ENCODE results near the gene ZDHHC21. TPM values are rescaled to one million over a fixed set of nuclear protein-coding genes. Genes with fewer than 3 reads are reported as not detected.
"Not testable (repeated sequence)": the region's sequence is repeated elsewhere in the genome, so short reads cannot be mapped to it uniquely, and the experiment has no call there.

ZDHHC21 gene
- total RNA-seq, 2 donors from 2014 or later, result 6.5 to 7.0 TPM

DNA sequence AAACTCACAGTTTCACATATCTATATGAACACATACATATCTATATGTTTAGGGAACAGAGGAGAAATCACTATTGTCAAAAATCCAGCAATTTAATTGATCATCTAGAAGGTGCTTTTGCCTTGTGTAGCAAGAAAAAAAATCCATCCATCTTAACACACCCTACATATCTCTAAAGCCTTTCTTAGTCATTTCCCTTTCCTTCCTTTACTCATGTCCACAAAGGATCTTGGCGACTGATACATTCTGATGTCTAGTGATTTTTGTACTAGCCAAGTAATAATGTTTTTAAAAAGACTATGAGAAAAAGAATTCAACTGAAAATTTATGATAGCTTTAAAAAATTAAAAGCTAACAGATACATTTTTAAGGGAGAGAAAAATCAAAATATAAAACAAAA lies 22.5 kb downstream of the ZDHHC21 start:
- ATAC-seq (no peak), DNase-seq (no peak)
- Mint-ChIP-seq H3K27me3 (no peaks in the 10 kb centered on the region), H3K36me3 (ENCODE audit: low read depth) (peaks cover 3% of the 10 kb centered on the region), H3K27ac (no peak overlapping the region), H3K4me3 (no peak overlapping the region), H3K4me1 (peaks cover 6% of the 10 kb centered on the region)
- no peaks in the 10 kb centered on the region for H3K9me3 ChIP-seq (ENCODE audit: control insufficient read depth, low read length, poor library complexity, severe bottlenecking)

DNA sequence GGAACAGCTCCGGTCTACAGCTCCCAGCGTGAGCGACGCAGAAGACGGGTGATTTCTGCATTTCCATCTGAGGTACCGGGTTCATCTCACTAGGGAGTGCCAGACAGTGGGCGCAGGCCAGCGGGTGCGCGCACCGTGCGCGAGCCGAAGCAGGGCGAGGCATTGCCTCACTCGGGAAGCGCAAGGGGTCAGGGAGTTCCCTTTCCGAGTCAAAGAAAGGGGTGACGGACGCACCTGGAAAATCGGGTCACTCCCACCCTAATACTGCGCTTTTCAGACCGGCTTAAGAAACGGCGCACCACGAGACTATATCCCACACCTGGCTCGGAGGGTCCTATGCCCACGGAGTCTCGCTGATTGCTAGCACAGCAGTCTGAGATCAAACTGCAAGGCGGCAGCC lies 29.2 kb downstream of the ZDHHC21 start:
- DNase-seq; H3K9me3 ChIP-seq (ENCODE audit: control insufficient read depth, low read length, poor library complexity, severe bottlenecking); H3K36me3 Mint-ChIP-seq (ENCODE audit: low read depth); H3K27me3 Mint-ChIP-seq; ATAC-seq; H3K4me1 Mint-ChIP-seq; H3K4me3 Mint-ChIP-seq; H3K27ac Mint-ChIP-seq: not testable (repeated sequence)

DNA sequence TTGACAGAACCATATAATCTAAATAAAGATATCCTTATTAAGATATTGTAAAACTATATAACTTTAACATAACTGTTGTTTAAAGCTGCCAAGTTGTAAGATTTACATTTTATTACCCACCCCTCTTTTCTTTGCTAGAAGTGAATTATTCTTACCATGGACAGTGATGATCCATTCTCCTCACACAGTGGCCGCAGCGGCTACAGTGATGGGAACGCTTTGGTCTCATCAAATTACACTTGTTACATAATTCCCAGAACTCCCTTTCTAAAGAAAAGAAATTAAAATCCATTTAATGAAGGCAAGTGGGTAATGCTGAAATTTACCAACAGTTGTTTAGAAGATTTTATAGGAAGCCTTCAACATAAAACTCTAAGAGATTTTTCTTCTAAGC lies 31.2 kb downstream of the ZDHHC21 start:
- H3K9me3 ChIP-seq (ENCODE audit: control insufficient read depth, low read length, poor library complexity, severe bottlenecking), result no peaks in the 10 kb centered on the region
- DNase-seq (no peak), ATAC-seq (no peak)
- Mint-ChIP-seq H3K36me3 (ENCODE audit: low read depth) (peaks cover 3% of the 10 kb centered on the region), H3K27ac (no peak overlapping the region), H3K4me3 (no peak overlapping the region), H3K27me3 (no peaks in the 10 kb centered on the region), H3K4me1 (no peaks in the 10 kb centered on the region)

DNA sequence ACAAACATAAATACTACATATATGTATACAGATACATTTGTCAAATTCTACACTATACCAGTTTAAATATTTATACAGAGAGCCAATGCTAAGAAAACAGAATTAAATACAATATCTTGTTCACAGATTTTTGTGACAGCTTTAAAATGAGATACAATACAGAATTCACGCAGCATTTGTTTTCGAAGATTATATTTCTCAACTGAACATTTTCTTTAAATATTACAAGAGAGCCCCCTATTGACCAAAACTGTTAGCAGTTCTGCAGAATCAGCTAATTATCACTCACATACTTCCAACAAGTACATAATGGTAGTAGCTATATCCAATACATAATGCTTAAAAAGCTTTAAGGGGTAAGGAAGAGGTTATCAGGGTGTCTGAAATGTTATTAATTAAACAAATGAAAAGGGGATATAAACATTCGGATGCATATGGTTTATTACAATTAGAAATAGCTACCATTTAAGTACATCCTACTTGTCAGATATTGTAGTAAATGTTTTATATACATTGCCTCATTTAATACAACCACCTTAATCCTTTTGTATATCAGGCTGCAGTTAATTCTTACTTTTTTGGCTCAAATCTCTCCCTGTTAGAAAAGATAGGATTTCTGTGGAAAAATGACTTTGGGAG lies 31.7 kb downstream of the ZDHHC21 start:
- no peak overlapping the region for H3K4me3 Mint-ChIP-seq
- ATAC-seq, result no peak
- no peaks in the 10 kb centered on the region for H3K9me3 ChIP-seq (ENCODE audit: control insufficient read depth, low read length, poor library complexity, severe bottlenecking)
- H3K27ac Mint-ChIP-seq, result no peak overlapping the region
- H3K4me1 Mint-ChIP-seq, result no peaks in the 10 kb centered on the region
- H3K36me3 Mint-ChIP-seq (ENCODE audit: low read depth), result peaks cover 3% of the 10 kb centered on the region
- no peak for DNase-seq
- H3K27me3 Mint-ChIP-seq, result no peaks in the 10 kb centered on the region

DNA sequence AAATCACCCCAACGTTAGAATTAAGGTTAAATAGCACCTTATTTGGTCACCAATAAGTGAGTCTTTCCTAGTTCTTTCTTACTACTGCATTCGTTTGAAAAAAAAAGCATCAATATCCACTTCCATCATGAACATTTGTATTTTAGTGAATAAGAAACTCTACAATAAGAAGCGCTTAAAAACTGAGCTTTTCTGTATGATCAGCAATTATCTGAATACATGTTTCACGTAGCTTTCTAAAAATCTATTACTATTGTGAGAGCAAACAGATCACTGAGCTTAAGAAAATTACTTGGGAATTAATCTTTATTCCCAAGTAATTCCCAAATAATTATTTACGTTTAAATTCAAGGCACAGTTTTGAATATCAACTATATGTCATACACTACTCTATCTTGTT lies 32.5 kb downstream of the ZDHHC21 start:
- no peak for ATAC-seq
- peaks cover 3% of the 10 kb centered on the region for H3K36me3 Mint-ChIP-seq (ENCODE audit: low read depth)
- no peak for DNase-seq
- no peaks in the 10 kb centered on the region for H3K9me3 ChIP-seq (ENCODE audit: control insufficient read depth, low read length, poor library complexity, severe bottlenecking)
- H3K4me3 Mint-ChIP-seq, result no peak overlapping the region
- H3K27me3 Mint-ChIP-seq, result no peaks in the 10 kb centered on the region
- no peak overlapping the region for H3K27ac Mint-ChIP-seq
- no peaks in the 10 kb centered on the region for H3K4me1 Mint-ChIP-seq

DNA sequence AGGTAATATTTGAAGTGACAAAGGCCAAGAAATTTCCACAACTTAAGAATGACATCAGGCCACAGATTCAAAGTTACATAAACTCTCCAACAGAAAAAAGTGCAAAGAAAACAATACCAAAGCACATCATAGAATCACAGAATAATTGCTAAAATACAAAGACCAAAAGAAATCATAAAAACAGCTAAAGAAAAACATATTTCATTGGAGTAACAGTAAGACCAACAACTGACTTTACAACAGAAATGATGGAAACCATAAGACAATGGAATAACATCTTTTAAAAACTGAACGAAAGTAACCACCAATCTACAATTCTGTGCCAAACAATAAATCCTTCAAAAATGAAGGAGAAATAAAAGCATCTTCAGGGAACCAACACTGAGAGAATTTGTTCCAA lies 38.3 kb downstream of the ZDHHC21 start:
- Mint-ChIP-seq H3K4me1 (no peaks in the 10 kb centered on the region), H3K36me3 (ENCODE audit: low read depth) (no peaks in the 10 kb centered on the region), H3K4me3 (no peak overlapping the region), H3K27me3 (no peaks in the 10 kb centered on the region), H3K27ac (no peak overlapping the region)
- ATAC-seq (no peak), DNase-seq (no peak)
- peaks cover 6% of the 10 kb centered on the region for H3K9me3 ChIP-seq (ENCODE audit: control insufficient read depth, low read length, poor library complexity, severe bottlenecking)

DNA sequence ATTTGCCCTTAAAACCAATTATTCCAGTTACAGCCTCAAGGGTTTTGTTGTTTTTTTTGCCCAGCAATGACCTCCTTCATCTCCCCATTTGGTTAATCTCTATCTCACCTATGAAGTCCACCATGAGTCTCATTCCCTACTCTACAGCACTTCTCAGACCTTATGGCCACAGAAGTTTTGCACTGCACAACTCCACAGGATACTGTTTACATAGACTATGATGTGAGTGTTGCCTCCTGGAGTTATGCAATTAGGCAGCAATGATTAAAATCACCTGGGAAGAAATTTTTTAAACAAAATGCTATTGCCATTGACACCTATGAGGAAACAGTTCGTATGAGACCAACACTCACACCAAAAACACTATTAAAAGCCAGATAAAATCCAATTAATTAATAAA lies 39.7 kb downstream of the ZDHHC21 start:
- no peaks in the 10 kb centered on the region for H3K27me3 Mint-ChIP-seq
- no peak overlapping the region for H3K4me3 Mint-ChIP-seq
- no peak for ATAC-seq
- H3K9me3 ChIP-seq (ENCODE audit: control insufficient read depth, low read length, poor library complexity, severe bottlenecking), result peaks cover 6% of the 10 kb centered on the region
- no peaks in the 10 kb centered on the region for H3K36me3 Mint-ChIP-seq (ENCODE audit: low read depth)
- no peak for DNase-seq
- H3K27ac Mint-ChIP-seq, result no peak overlapping the region
- H3K4me1 Mint-ChIP-seq, result peaks cover under 1% of the 10 kb centered on the region

DNA sequence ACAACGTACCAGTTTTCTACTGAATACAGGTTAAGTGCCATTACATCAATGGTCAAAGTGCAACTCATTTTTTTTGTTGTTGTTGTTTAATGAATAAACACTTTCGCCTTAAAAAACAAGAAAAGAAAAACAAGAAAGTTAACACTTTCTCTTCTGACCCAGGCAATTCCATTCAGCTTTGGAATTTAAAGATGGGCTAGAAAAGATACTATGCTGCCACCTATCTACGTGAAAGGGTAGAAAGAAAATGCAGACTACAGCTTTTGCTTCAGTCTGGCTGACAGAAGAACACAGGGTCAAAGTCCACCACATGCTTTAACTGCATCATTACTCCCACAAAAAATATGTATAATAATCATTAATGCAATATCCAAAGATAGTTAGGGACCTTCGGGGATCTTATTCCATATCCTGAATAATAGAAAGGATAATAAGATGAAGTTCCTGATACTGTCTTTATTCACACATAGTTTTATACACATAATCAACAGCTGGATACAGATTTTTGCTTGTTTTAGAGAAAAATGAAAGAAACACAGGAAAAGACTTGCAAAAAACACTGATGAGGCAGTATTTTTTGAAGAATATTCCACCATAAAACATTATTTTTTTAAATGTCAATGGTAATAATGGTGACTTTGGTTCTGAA lies 40.4 kb downstream of the ZDHHC21 start:
- Mint-ChIP-seq H3K4me1 (peaks cover 3% of the 10 kb centered on the region), H3K36me3 (ENCODE audit: low read depth) (no peaks in the 10 kb centered on the region), H3K4me3 (no peak overlapping the region), H3K27me3 (no peaks in the 10 kb centered on the region), H3K27ac (no peak overlapping the region)
- DNase-seq (no peak), ATAC-seq (no peak)
- H3K9me3 ChIP-seq (ENCODE audit: control insufficient read depth, low read length, poor library complexity, severe bottlenecking), result peaks cover 6% of the 10 kb centered on the region

DNA sequence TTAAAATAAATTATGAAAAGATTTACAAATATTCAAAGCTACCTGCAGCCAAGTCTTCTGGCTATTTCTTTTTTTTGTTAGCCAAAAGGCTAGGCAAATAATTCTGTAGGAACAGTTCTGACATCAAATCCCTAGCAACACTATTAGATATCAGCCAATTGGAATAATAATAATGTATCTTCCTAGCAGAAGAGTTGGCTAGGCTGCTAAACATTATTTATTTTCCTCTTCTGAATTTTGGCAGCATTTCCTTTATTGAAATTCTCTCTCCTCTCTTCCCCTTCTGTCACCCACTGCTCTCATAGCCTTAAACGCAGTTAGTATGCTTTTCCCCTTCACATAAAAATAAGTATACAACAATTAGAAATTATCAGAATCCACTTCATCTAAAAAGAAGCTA lies 42.6 kb downstream of the ZDHHC21 start:
- Mint-ChIP-seq H3K4me1 (peaks cover 6% of the 10 kb centered on the region), H3K36me3 (ENCODE audit: low read depth) (no peaks in the 10 kb centered on the region), H3K27ac (no peak overlapping the region), H3K4me3 (no peak overlapping the region), H3K27me3 (no peaks in the 10 kb centered on the region)
- H3K9me3 ChIP-seq (ENCODE audit: control insufficient read depth, low read length, poor library complexity, severe bottlenecking), result peaks cover 6% of the 10 kb centered on the region
- ATAC-seq (no peak), DNase-seq (no peak)

DNA sequence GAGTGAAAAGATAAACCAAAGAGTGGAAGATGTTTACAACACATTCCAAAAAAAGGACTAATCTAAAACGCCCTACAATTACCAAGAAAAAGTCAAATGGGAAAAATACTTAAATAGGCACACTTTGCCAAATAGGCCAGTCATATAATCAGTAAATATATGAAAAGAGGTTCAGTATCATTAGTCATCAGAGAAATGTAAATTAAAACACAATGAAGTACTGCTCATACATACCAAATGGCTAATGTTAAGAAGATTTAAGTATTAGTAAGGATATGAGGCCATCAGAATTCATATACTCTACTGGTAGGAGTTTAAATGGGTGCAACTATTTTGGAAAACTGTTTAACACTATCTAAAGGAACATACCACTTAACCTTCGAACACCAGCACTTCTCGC lies 47.6 kb downstream of the ZDHHC21 start:
- H3K4me3 Mint-ChIP-seq, result no peak overlapping the region
- H3K9me3 ChIP-seq (ENCODE audit: control insufficient read depth, low read length, poor library complexity, severe bottlenecking), result no peaks in the 10 kb centered on the region
- no peaks in the 10 kb centered on the region for H3K27me3 Mint-ChIP-seq
- no peak overlapping the region for H3K27ac Mint-ChIP-seq
- ATAC-seq, result no peak
- no peak for DNase-seq
- H3K4me1 Mint-ChIP-seq, result peaks cover 8% of the 10 kb centered on the region
- H3K36me3 Mint-ChIP-seq (ENCODE audit: low read depth), result peaks cover under 1% of the 10 kb centered on the region

DNA sequence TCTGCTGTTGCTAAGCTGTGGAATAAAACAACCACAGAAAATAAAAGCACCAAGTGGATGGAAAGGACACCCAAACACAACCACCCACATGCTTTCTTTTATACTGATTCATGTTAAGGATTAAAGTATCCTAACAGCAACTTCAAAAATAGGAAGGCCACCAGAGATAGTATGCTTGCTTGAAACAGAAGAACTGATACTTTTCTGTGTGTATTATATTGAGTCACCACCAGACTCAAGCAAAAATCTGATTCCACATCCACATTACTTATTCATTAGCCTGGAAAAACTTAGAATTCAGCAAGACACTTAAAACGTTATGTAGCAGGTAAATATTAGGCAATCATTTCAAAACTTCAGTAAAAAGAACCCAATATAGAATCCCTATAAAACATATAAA lies 52.3 kb downstream of the ZDHHC21 start:
- no peak for ATAC-seq
- H3K27me3 Mint-ChIP-seq, result no peaks in the 10 kb centered on the region

DNA sequence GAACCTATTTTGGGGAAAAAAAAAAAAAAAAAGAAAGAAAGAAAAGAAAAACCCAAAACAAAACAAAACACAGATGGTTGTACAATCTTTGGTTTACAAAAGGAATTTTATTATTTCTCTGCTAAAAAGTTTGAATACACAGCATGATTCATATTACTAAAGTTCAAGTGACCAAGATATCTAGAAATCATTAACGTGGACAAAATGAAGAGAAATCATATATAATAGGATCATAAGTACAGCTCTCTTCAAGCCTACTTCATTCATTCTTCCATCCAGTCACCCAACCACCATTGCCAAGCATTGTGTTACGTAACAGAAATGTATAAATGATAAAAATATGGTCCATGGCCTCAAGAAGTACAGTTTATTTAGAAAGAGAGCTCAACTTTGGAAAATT lies 52.9 kb downstream of the ZDHHC21 start:
- H3K4me1 Mint-ChIP-seq, result peaks cover 5% of the 10 kb centered on the region
- no peak overlapping the region for H3K27ac Mint-ChIP-seq
- H3K9me3 ChIP-seq (ENCODE audit: control insufficient read depth, low read length, poor library complexity, severe bottlenecking), result no peaks in the 10 kb centered on the region
- no peaks in the 10 kb centered on the region for H3K27me3 Mint-ChIP-seq
- H3K36me3 Mint-ChIP-seq (ENCODE audit: low read depth), result peaks cover 4% of the 10 kb centered on the region
- no peak overlapping the region for H3K4me3 Mint-ChIP-seq
- DNase-seq, result no peak
- no peak for ATAC-seq

More for the DNA sequence above, 52.3 kb downstream of the ZDHHC21 start:
- Mint-ChIP-seq H3K27ac (no peak overlapping the region), H3K4me1 (peaks cover 5% of the 10 kb centered on the region), H3K36me3 (ENCODE audit: low read depth) (peaks cover 4% of the 10 kb centered on the region), H3K4me3 (no peak overlapping the region)
- no peaks in the 10 kb centered on the region for H3K9me3 ChIP-seq (ENCODE audit: control insufficient read depth, low read length, poor library complexity, severe bottlenecking)
- no peak for DNase-seq

DNA sequence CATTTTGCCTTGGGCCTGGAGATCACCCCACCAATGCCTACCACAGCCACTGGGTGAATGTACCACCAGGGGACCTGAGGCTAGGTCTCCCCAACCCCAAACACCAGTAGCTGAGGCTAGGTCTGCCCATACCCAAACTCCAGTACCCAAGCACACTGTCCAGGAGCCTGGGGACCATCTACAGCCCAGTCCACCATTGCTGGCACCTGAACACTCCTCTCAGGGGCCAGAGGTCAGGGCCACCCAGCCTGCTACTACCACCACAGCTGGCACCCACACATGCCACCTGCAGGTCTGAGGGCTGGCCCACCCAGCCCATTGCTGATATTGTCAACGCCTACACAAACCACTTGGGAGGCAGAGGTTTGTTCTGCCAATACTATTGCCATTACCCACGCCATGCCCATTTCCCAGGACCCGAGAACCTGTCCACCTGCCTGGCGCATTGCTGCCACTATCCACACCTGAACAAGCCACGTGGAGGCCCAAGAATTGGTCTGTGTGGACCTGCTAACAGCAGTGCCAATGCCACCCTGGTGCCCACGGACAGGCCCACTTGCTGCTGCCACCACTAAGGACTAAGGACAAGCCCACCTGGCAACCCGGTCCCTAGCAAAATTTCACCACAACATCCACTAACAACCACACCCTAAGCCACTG lies 59.2 kb downstream of the ZDHHC21 start:
- H3K36me3 Mint-ChIP-seq (ENCODE audit: low read depth), result peaks cover 7% of the 10 kb centered on the region
- no peak overlapping the region for H3K27ac Mint-ChIP-seq
- DNase-seq, result no peak
- H3K4me3 Mint-ChIP-seq, result no peak overlapping the region
- ATAC-seq, result no peak
- H3K4me1 Mint-ChIP-seq, result peaks cover 1% of the 10 kb centered on the region
- no peaks in the 10 kb centered on the region for H3K27me3 Mint-ChIP-seq
- H3K9me3 ChIP-seq (ENCODE audit: control insufficient read depth, low read length, poor library complexity, severe bottlenecking), result no peaks in the 10 kb centered on the region

DNA sequence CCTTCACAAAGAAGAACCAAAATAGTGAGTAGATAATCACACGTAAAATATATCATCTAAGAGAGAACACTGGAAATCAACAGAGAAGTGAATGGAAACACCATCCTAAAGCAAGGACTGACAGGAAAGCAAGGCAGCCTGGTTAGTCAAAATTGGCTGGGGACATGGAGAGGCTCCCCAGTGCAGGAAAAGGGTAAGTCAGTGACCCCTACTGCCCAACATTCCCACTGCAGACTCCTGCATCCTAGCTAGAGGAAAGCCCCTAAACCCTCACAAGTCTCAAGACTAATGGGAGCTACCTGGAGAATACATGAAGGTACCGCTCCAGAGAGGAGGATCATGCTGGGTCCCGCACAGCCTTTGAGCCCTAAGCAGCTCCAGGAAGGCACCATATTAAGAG lies 60.1 kb downstream of the ZDHHC21 start:
- no peak for DNase-seq
- H3K4me1 Mint-ChIP-seq, result no peaks in the 10 kb centered on the region
- peaks cover 6% of the 10 kb centered on the region for H3K36me3 Mint-ChIP-seq (ENCODE audit: low read depth)
- no peak overlapping the region for H3K4me3 Mint-ChIP-seq
- no peak overlapping the region for H3K27ac Mint-ChIP-seq
- ATAC-seq, result no peak
- H3K9me3 ChIP-seq (ENCODE audit: control insufficient read depth, low read length, poor library complexity, severe bottlenecking), result no peaks in the 10 kb centered on the region
- H3K27me3 Mint-ChIP-seq, result no peaks in the 10 kb centered on the region
